ENCODE measurements around the gene TMEM109. TPM values are rescaled to one million over a fixed set of nuclear protein-coding genes. Genes with fewer than 3 reads are reported as not detected.

TMEM109 gene
- total RNA-seq, 6 experiments from 2014 or later, result 29.0 to 40.9 (median 34.1) TPM

GRCh38 chr11:60951606-60951903, 37.6 kb downstream of the TMEM109 start:
- ATAC-seq, result peak; percentile 20 to 38 (median 21)
- 12% methylated on average over 7 of the region's 8 CpGs for WGBS (ENCODE audit: insufficient coverage, low coverage, low lambda C conversion rate, missing lambda C conversion rate)
- TF ChIP-seq, protein P1, sequence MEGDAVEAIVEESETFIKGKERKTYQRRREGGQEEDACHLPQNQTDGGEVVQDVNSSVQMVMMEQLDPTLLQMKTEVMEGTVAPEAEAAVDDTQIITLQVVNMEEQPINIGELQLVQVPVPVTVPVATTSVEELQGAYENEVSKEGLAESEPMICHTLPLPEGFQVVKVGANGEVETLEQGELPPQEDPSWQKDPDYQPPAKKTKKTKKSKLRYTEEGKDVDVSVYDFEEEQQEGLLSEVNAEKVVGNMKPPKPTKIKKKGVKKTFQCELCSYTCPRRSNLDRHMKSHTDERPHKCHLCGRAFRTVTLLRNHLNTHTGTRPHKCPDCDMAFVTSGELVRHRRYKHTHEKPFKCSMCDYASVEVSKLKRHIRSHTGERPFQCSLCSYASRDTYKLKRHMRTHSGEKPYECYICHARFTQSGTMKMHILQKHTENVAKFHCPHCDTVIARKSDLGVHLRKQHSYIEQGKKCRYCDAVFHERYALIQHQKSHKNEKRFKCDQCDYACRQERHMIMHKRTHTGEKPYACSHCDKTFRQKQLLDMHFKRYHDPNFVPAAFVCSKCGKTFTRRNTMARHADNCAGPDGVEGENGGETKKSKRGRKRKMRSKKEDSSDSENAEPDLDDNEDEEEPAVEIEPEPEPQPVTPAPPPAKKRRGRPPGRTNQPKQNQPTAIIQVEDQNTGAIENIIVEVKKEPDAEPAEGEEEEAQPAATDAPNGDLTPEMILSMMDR (IDR thresholded peaks at IDR 0.05), result no peak
- TF ChIP-seq POLR2A (IDR thresholded peaks at IDR 0.05), result no peak

DNA sequence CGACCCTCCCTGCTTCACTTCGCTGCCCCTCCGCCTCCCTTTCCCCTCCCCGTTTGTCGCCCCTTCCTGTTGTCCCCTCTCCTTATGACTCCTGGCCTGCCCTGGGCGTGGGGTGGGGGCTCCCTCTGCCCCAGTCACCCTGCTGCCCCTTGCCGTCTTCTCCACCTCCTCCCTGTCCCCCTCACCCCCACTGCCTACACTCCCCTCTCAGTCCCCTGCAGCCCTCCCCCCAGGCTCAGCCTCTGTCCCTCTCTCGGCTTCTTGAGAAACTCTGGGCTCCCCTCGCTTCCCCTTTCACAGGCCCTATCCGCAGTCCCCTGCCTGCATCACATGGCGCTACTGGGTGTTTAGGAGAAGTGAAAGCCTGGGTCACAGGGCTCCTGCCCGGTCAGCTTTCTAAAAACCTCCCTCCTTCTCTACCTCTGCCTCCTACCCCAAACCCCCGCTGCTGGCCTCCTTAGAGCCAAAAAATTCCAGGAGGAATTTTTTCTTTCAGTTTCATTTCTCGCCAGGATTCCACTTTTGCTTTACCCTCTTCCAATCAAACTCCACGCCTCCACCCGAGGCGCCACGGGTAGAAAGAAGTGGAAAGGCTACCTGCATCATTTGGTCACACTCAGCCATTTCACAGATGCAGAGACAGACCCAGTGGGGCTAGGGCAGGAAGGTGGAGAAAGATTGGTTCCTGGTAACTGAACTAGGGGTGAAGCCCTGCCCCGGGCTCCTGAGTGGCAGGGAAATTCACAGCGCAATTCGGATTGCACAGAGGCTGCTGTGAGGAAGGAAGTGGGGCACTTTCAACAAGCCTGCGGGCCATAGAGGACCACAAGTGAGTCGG, 38.2 kb downstream of the TMEM109 start, which contains the start of gene SLC15A3:
TSS of gene SLC15A3 (minus strand) at position 273 of the 838 bp plus-strand sequence. CDS start 625 bp downstream, outside the sequence.
- Histone ChIP-seq H3K36me3 (no peaks in the 10 kb centered on the region), H3K4me3 (peak within 1 kb of the TSS; percentile 41 to 61 (median 58)), H3K27ac (peak within 1 kb of the TSS; percentile 51 to 75 (median 70)), H3K4me1 (peaks cover 0 to 5% (median 2%) of the 10 kb centered on the region in 4 donors), H3K9me3 (no peaks in the 10 kb centered on the region), H3K27me3 (no peaks in the 10 kb centered on the region)
- DNase-seq, result peak; percentile 69 to 80 (median 76)
- ATAC-seq, result peak; percentile 74 to 77 (median 76)
- 8% methylated on average over 18 of the region's 23 CpGs for WGBS (ENCODE audit: insufficient coverage, low coverage, low lambda C conversion rate, missing lambda C conversion rate)
- intact Hi-C loops (cut with DNase I), result no loop called here
- TF ChIP-seq, protein P1 (IDR thresholded peaks at IDR 0.05), result no peak
- TF ChIP-seq POLR2A (IDR thresholded peaks at IDR 0.05), result peak; percentile 41

More at GRCh38 chr11:60951606-60951903, 37.6 kb downstream of the TMEM109 start:
- Histone ChIP-seq H3K4me3 (peak overlapping the region; percentile 41 to 61 (median 58)), H3K36me3 (no peaks in the 10 kb centered on the region), H3K27ac (peak overlapping the region; percentile 51 to 75 (median 70)), H3K9me3 (no peaks in the 10 kb centered on the region), H3K27me3 (no peaks in the 10 kb centered on the region), H3K4me1 (peaks cover 0 to 5% (median 2%) of the 10 kb centered on the region in 4 donors)
- intact Hi-C loops (cut with DNase I), result no loop called here
- no peak for DNase-seq

- no peaks in the 10 kb centered on the region for H3K27me3 ChIP-seq
- ATAC-seq, result peak in 2 of 4 donors; percentile 21 to 25
- H3K9me3 ChIP-seq, result no peaks in the 10 kb centered on the region
- peaks cover 0 to 5% (median 2%) of the 10 kb centered on the region in 4 donors for H3K4me1 ChIP-seq
- intact Hi-C loops (cut with DNase I), result no loop called here
- no peaks in the 10 kb centered on the region for H3K36me3 ChIP-seq
- TF ChIP-seq, protein P1 (IDR thresholded peaks at IDR 0.05), result no peak
- no peak for TF ChIP-seq POLR2A (IDR thresholded peaks at IDR 0.05)
- peak overlapping the region; percentile 41 to 61 (median 58) for H3K4me3 ChIP-seq
- no peak for DNase-seq
- 60% methylated on average over 1 of the region's 3 CpGs for WGBS (ENCODE audit: insufficient coverage, low coverage, low lambda C conversion rate, missing lambda C conversion rate)
- H3K27ac ChIP-seq, result peak overlapping the region; percentile 51 to 75 (median 70)
Observed at GRCh38 chr11:60952742-60953170, 38.8 kb downstream of the TMEM109 start.

GRCh38 chr11:60953781-60954180, 39.8 kb downstream of the TMEM109 start:
- 37% methylated on average over 5 of the region's 6 CpGs for WGBS (ENCODE audit: insufficient coverage, low coverage, low lambda C conversion rate, missing lambda C conversion rate)
- DNase-seq (no peak), ATAC-seq (peak in 2 of 4 donors; percentile 9 to 15)
- no peak for TF ChIP-seq POLR2A (IDR thresholded peaks at IDR 0.05)
- TF ChIP-seq, protein P1 (IDR thresholded peaks at IDR 0.05), result no peak
- intact Hi-C loops (cut with DNase I), result no loop called here
- no peak overlapping the region for H3K4me3 ChIP-seq
- no peaks in the 10 kb centered on the region for H3K9me3 ChIP-seq
- peak overlapping the region in 1 of 3 donors; percentile 70 for H3K27ac ChIP-seq
- H3K4me1 ChIP-seq, result peaks cover 0 to 5% (median 2%) of the 10 kb centered on the region in 4 donors
- no peaks in the 10 kb centered on the region for H3K36me3 ChIP-seq
- no peaks in the 10 kb centered on the region for H3K27me3 ChIP-seq
